ENCODE data around the gene L3HYPDH.

L3HYPDH gene

DNA sequence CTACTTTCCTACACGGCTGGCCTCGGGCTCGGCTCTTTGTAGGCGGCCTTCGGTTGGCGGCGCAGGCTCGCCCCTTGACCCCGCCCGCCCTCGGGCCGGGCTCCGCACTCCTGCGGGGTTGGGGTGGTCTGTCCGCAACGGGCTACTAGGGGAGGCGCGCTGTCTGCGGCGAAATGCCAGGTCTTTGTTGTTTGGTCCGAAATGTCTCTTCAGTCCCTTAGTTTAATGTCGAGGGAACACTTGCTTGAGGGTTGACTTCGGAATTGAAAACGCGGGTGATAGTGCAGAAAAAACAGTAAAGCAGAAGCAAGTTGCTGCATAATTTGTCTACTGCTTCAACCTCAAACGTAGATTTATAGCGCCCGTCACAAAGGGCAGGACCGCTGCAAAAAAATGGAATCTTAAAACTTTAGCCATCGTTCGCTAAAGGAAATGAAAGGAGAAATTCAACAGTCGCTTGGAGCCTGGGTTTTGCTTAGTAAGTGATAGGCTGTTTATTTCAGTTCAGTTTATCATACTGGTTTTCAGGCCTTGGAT lies 499 bp upstream of the L3HYPDH start:
- TF ChIP-seq CTCF (IDR thresholded peaks at IDR 0.05): no peak
- peak overlapping the region; percentile 91 for H3K4me2 ChIP-seq (ENCODE audit: low read length)
- H3K4me1 ChIP-seq: peaks cover 13% of the 10 kb centered on the region
- peak overlapping the region; percentile 97 for H3K4me3 ChIP-seq (ENCODE audit: low read depth, low read length)
- H3K9ac ChIP-seq: peak overlapping the region; percentile 48
- peak overlapping the region; percentile 97 for H2AFZ ChIP-seq
- H3K9me3 ChIP-seq (ENCODE audit: control insufficient read depth, low read length): no peaks in the 10 kb centered on the region
- H3K27ac ChIP-seq: peak overlapping the region; percentile 90
- no peaks in the 10 kb centered on the region for H3K36me3 ChIP-seq (ENCODE audit: control insufficient read depth, insufficient read depth, low read length)
- H3K27me3 ChIP-seq (ENCODE audit: control insufficient read depth, insufficient read depth, low read length): no peaks in the 10 kb centered on the region
- H3K79me2 ChIP-seq: peaks cover 15% of the 10 kb centered on the region

DNA sequence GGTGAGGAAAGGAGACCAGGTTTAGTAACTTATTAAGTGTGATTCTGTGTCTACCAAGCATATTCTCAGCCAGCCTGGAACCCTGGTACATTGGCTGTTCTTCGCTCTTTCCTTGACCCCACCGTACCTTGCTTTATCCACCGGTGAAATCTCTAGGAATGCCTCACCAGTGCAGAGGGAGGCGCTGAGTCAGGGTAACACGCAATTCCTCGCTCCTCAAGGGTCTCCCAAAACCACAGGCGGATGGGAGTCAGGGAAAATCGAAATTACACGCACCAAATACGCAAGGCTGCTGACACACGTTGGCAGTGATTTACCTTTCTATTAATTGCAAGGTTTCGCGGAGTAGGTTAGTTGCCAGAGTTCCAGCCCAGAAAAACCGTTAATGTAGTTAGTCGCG lies 845 bp downstream of the L3HYPDH start:
- Histone ChIP-seq H3K9me3 (ENCODE audit: control insufficient read depth, low read length) (no peaks in the 10 kb centered on the region), H3K9ac (no peak overlapping the region), H3K27me3 (ENCODE audit: control insufficient read depth, insufficient read depth, low read length) (no peaks in the 10 kb centered on the region), H3K4me2 (ENCODE audit: low read length) (peak overlapping the region; percentile 91), H3K36me3 (ENCODE audit: control insufficient read depth, insufficient read depth, low read length) (no peaks in the 10 kb centered on the region), H3K27ac (peak overlapping the region; percentile 90), H3K4me1 (peaks cover 13% of the 10 kb centered on the region), H2AFZ (peak overlapping the region; percentile 97), H3K4me3 (ENCODE audit: low read depth, low read length) (peak overlapping the region; percentile 97), H3K79me2 (peaks cover 15% of the 10 kb centered on the region)
- TF ChIP-seq CTCF (IDR thresholded peaks at IDR 0.05): no peak

- Histone ChIP-seq H3K27me3 (ENCODE audit: control insufficient read depth, insufficient read depth, low read length) (no peaks in the 10 kb centered on the region), H3K9ac (no peak overlapping the region), H3K4me2 (ENCODE audit: low read length) (peak overlapping the region; percentile 91), H2AFZ (no peak overlapping the region), H3K4me1 (peaks cover 13% of the 10 kb centered on the region), H3K27ac (peak overlapping the region; percentile 90), H3K79me2 (peaks cover 15% of the 10 kb centered on the region), H3K9me3 (ENCODE audit: control insufficient read depth, low read length) (no peaks in the 10 kb centered on the region), H3K4me3 (ENCODE audit: low read depth, low read length) (peak overlapping the region; percentile 97), H3K36me3 (ENCODE audit: control insufficient read depth, insufficient read depth, low read length) (no peaks in the 10 kb centered on the region)
- no peak for TF ChIP-seq CTCF (IDR thresholded peaks at IDR 0.05)
Measured at GRCh38 chr14:59482541-59483331, 1.5 kb downstream of the L3HYPDH start.

DNA sequence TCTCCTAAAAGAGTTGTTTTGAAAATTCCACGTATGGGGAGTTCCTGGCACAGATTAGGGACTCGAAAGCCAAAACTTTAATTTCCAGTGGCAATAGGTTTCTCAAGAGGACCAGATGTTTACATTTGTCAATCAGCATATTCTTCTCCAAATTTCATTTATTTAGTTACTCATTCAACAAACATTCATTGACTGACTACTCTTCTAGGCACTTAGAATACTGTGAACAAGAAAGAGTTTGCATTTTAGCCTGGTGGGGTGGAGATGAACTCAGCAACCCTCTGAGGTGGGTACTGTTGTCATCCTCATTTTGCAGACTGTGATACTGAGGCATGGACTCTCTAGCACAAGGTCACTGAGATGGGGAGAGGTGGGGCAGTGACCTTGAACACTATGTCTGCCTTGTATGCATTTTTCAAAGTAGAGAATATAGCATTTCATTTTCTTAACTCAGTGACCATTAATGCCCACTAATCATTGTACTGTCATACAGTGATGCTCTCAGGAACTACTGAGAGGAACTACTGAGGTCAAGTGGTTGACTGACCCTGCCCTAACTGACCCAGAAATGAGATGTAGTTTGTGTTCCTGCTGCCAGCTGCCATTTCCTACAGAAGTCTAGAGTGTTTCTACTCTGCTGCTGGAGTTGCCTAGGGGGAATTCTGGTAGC lies 2.2 kb downstream of the L3HYPDH start:
- no peak overlapping the region for H3K9ac ChIP-seq
- no peaks in the 10 kb centered on the region for H3K27me3 ChIP-seq (ENCODE audit: control insufficient read depth, insufficient read depth, low read length)
- TF ChIP-seq CTCF (IDR thresholded peaks at IDR 0.05): no peak
- H3K4me2 ChIP-seq (ENCODE audit: low read length): peak overlapping the region; percentile 91
- H3K27ac ChIP-seq: peak overlapping the region; percentile 90
- H3K4me1 ChIP-seq: peaks cover 13% of the 10 kb centered on the region
- H3K4me3 ChIP-seq (ENCODE audit: low read depth, low read length): no peak overlapping the region
- peaks cover 15% of the 10 kb centered on the region for H3K79me2 ChIP-seq
- no peak overlapping the region for H2AFZ ChIP-seq
- H3K9me3 ChIP-seq (ENCODE audit: control insufficient read depth, low read length): no peaks in the 10 kb centered on the region
- no peaks in the 10 kb centered on the region for H3K36me3 ChIP-seq (ENCODE audit: control insufficient read depth, insufficient read depth, low read length)

All from parathyroid adenoma (tissue), 2 donors.